Measurements from ENCODE around the gene PPP1R3G. TPM values are rescaled to one million over a fixed set of nuclear protein-coding genes. Genes with fewer than 3 reads are reported as not detected.

PPP1R3G gene
- total and polyA plus RNA-seq, 7 donors = 0.06 to 0.50 (median 0.13) TPM

GRCh38 chr6:5081955-5082354, 3.2 kb upstream of the PPP1R3G start:
- DNase-seq (no peak), ATAC-seq (no peak)
- H3K4me1 ChIP-seq = peaks cover 3% of the 10 kb centered on the region
- WGBS, 3 donors = 81 to 86% (median 84%) methylated on average over 4 of the region's 4 CpGs
- TF ChIP-seq, protein P1, sequence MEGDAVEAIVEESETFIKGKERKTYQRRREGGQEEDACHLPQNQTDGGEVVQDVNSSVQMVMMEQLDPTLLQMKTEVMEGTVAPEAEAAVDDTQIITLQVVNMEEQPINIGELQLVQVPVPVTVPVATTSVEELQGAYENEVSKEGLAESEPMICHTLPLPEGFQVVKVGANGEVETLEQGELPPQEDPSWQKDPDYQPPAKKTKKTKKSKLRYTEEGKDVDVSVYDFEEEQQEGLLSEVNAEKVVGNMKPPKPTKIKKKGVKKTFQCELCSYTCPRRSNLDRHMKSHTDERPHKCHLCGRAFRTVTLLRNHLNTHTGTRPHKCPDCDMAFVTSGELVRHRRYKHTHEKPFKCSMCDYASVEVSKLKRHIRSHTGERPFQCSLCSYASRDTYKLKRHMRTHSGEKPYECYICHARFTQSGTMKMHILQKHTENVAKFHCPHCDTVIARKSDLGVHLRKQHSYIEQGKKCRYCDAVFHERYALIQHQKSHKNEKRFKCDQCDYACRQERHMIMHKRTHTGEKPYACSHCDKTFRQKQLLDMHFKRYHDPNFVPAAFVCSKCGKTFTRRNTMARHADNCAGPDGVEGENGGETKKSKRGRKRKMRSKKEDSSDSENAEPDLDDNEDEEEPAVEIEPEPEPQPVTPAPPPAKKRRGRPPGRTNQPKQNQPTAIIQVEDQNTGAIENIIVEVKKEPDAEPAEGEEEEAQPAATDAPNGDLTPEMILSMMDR (IDR thresholded peaks at IDR 0.05) = no peak
- H3K4me3 ChIP-seq = no peak overlapping the region
- H3K9me3 ChIP-seq = no peaks in the 10 kb centered on the region
- intact Hi-C loops (cut with DNase I) = no loop called here
- peaks cover 0 to 18% (median 5%) of the 10 kb centered on the region in 3 donors for H3K27me3 ChIP-seq (ENCODE audit: insufficient read depth in 3 of 3, low read length in 2 of 3)
- H3K27ac ChIP-seq = no peak overlapping the region
- H3K36me3 ChIP-seq (ENCODE audit: insufficient read depth in 1 of 2, low read depth in 1 of 2) = no peaks in the 10 kb centered on the region

- WGBS, 3 donors = 84 to 90% (median 85%) methylated on average over 12 of the region's 12 CpGs
- Histone ChIP-seq H3K4me1 (peaks cover 3% of the 10 kb centered on the region), H3K9me3 (no peaks in the 10 kb centered on the region), H3K4me3 (no peak overlapping the region), H3K27me3 (ENCODE audit: insufficient read depth in 3 of 3, low read length in 2 of 3) (peaks cover 0 to 25% (median 5%) of the 10 kb centered on the region in 3 donors), H3K27ac (no peak overlapping the region), H3K36me3 (ENCODE audit: insufficient read depth in 1 of 2, low read depth in 1 of 2) (no peaks in the 10 kb centered on the region)
- ATAC-seq (no peak), DNase-seq (peak in 1 of 2 donors; percentile 51)
- TF ChIP-seq, protein P1 (IDR thresholded peaks at IDR 0.05) = no peak
- intact Hi-C loops (cut with DNase I) = no loop called here
Observed at GRCh38 chr6:5082487-5083306, 2.4 kb upstream of the PPP1R3G start.

- Histone ChIP-seq H3K36me3 (ENCODE audit: insufficient read depth in 1 of 2, low read depth in 1 of 2) (no peaks in the 10 kb centered on the region), H3K27me3 (ENCODE audit: insufficient read depth in 3 of 3, low read length in 2 of 3) (peaks cover 0 to 25% (median 5%) of the 10 kb centered on the region in 3 donors), H3K4me3 (no peak overlapping the region), H3K27ac (no peak overlapping the region), H3K4me1 (peaks cover 3% of the 10 kb centered on the region), H3K9me3 (no peaks in the 10 kb centered on the region)
- DNase-seq (no peak), ATAC-seq (no peak)
- intact Hi-C loops (cut with DNase I) = no loop called here
- TF ChIP-seq, protein P1 (IDR thresholded peaks at IDR 0.05) = no peak
- WGBS, 3 donors = 47 to 74% (median 48%) methylated on average over 4 of the region's 4 CpGs
Observed at GRCh38 chr6:5083307-5083583, 1.9 kb upstream of the PPP1R3G start.

DNA sequence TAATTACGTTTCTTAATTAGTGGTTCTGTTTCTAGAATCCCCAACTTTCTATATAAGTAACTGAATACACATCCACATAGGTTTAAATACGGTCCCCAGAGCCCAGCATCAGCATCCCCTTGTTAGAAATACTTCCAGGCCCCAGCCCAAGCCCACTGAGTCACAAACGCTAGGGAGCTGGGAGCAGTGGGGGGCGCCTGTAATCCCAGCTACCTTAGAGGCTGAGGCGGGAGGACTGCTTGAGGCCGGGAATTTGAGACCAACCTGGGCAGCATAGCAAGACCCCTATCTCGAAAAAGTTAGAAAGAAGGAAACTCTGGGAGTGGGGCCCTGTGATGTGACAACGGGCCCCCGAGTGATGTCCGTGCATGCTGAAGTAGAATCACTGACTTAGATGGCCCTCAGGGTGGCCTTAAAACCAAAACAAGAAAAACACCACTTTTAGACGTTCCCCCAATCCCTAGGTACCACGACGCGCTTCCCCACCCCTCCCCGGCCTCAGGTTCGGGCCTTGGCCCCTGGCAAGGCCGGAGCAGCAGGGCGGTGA, 1.3 kb upstream of the PPP1R3G start:
- intact Hi-C loops (cut with DNase I) = no loop called here
- DNase-seq (no peak), ATAC-seq (no peak)

More for the DNA sequence above, 1.3 kb upstream of the PPP1R3G start:
- no peaks in the 10 kb centered on the region for H3K36me3 ChIP-seq (ENCODE audit: insufficient read depth in 1 of 2, low read depth in 1 of 2)
- H3K9me3 ChIP-seq = no peaks in the 10 kb centered on the region
- H3K4me1 ChIP-seq = peaks cover 3% of the 10 kb centered on the region
- H3K27ac ChIP-seq = peak overlapping the region; percentile 71
- H3K4me3 ChIP-seq = peak overlapping the region; percentile 84
- H3K27me3 ChIP-seq (ENCODE audit: insufficient read depth in 3 of 3, low read length in 2 of 3) = peaks cover 0 to 25% (median 5%) of the 10 kb centered on the region in 3 donors
- TF ChIP-seq, protein P1 (IDR thresholded peaks at IDR 0.05) = no peak
- WGBS, 3 donors = 58 to 63% (median 60%) methylated on average over 18 of the region's 18 CpGs
